Endothelial cell of umbilical vein (primary cell): Measurements from ENCODE around the gene SMIM11. TPM values are rescaled to one million over a fixed set of nuclear protein-coding genes. Genes with fewer than 3 reads are reported as not detected.

Source experiments
- BruUV-seq: library from RNA; stranded (reverse); fragments of 400-500 nt; replicated peaks from 2 replicates; lab custom pipeline; 2021; lab: Mats Ljungman, UMichigan
- CTCF ChIA-PET: fragments of 300-600, 350-600 bp; sonication (Branson Sonifier 250); formaldehyde crosslinking; loops from one replicate; lab custom pipeline; 2021; ENCODE audit warnings: antibody characterized with exemption, inconsistent platforms; lab: Charles Lee
- POLR2A ChIA-PET: fragments of 300-600, 350-600 bp; sonication (Branson Sonifier 250); formaldehyde crosslinking; loops from one replicate; lab custom pipeline; 2021; ENCODE audit warnings: antibody characterized with exemption, inconsistent platforms; lab: Charles Lee
- DNase-seq: peaks from one replicate; pipeline ENCODE4 v3.0.0-alpha.2; 2011; ENCODE audit warnings: low read depth, low spot score
- FAIRE-seq: peaks from 2 replicates; lab custom pipeline; 2011; peaks lifted over from hg19 to GRCh38; lab: Jason Lieb, UNC
- H2AFZ ChIP-seq: 2 replicates; pipeline ENCODE4 v1.6.0; 2012; ENCODE audit warnings: low read depth, low read length, control low read depth, inconsistent platforms
- H3K27ac ChIP-seq: 2 replicates; pipeline ENCODE4 v1.5.1; 2011; ENCODE audit warnings: low read depth, mild to moderate bottlenecking, control low read depth, low read length, moderate library complexity; ENCODE audit not compliant: insufficient read depth
- H3K27me3 ChIP-seq, 2 experiments: 2 replicates each; pipeline versions ENCODE4 v1.6.0 to v1.6.1; 2011; ENCODE audit warnings: low read length in 2 of 2, mixed read lengths in 1 of 2; ENCODE audit not compliant: control insufficient read depth in 2 of 2, insufficient read depth in 2 of 2
- H3K36me3 ChIP-seq, 2 experiments: 2 replicates in 1 of 2; 3 replicates in 1 of 2; pipeline ENCODE4 v1.5.1; 2011; ENCODE audit warnings: low read length in 2 of 2, mild to moderate bottlenecking in 1 of 2, moderate library complexity in 1 of 2; ENCODE audit not compliant: control insufficient read depth in 2 of 2, insufficient read depth in 2 of 2; ENCODE audit errors: extremely low read depth in 1 of 2
- H3K4me1 ChIP-seq: 3 replicates; pipeline ENCODE4 v1.5.1; 2011; ENCODE audit warnings: mild to moderate bottlenecking, low read length; ENCODE audit not compliant: control insufficient read depth, insufficient read depth; ENCODE audit errors: extremely low read depth
- H3K4me2 ChIP-seq: 2 replicates; pipeline ENCODE4 v1.6.1; 2011; ENCODE audit warnings: low read length, control low read depth, mixed read lengths; ENCODE audit not compliant: insufficient read depth
- H3K4me3 ChIP-seq, 3 experiments: fragments of 200-600 bp in 1 of 3; sonication (generic), shearing (Covaris generic) in 1 of 3; replicated peaks in 1 of 3; 2 replicates each; pipeline ENCODE4 v1.5.1; 2011 to 2016; ENCODE audit warnings: control low read depth in 3 of 3, low read length in 3 of 3, mild to moderate bottlenecking in 2 of 3, inconsistent platforms in 1 of 3, low read depth in 1 of 3, moderate library complexity in 1 of 3; ENCODE audit not compliant: insufficient read depth in 1 of 3
- H3K79me2 ChIP-seq: 2 replicates; pipeline ENCODE4 v1.6.0; 2012; ENCODE audit warnings: low read length, inconsistent platforms; ENCODE audit not compliant: control insufficient read depth, insufficient read depth
- H3K9ac ChIP-seq: replicated peaks from 2 replicates; pipeline ENCODE3; 2011; ENCODE audit warnings: low read length, control low read depth; ENCODE audit not compliant: insufficient read depth; ENCODE audit errors: extremely low read depth
- H3K9me1 ChIP-seq: replicated peaks from 3 replicates; pipeline ENCODE4 v1.6.0; 2011; ENCODE audit warnings: mild to moderate bottlenecking, low read length; ENCODE audit not compliant: control insufficient read depth, insufficient read depth; ENCODE audit errors: extremely low read depth
- H3K9me3 ChIP-seq: replicated peaks from 2 replicates; pipeline ENCODE4 v1.5.1; 2012; ENCODE audit warnings: low read length, inconsistent platforms; ENCODE audit not compliant: control insufficient read depth, insufficient read depth
- H4K20me1 ChIP-seq: replicated peaks from 2 replicates; pipeline ENCODE3; 2011; ENCODE audit warnings: mild to moderate bottlenecking, low read length; ENCODE audit not compliant: control insufficient read depth, insufficient read depth; ENCODE audit errors: extremely low read depth
- CTCF ChIP-seq, 2 donors: IDR thresholded peaks; 1 replicate in 1 of 2; 2 replicates in 1 of 2; pipeline ENCODE4 v1.5.1; 2011; ENCODE audit warnings: low read length in 2 of 2, mild to moderate bottlenecking in 2 of 2, moderate library complexity in 2 of 2, control low read depth in 1 of 2, inconsistent platforms in 1 of 2, low read depth in 1 of 2; ENCODE audit not compliant: insufficient read depth in 1 of 2; ENCODE audit errors: extremely low read depth in 1 of 2
- EZH2 ChIP-seq: IDR thresholded peaks from 2 replicates; pipeline ENCODE4 v1.6.1; 2012; ENCODE audit warnings: borderline replicate concordance, low read depth, mild to moderate bottlenecking, moderate library complexity, low read length, inconsistent platforms; ENCODE audit not compliant: severe bottlenecking
- FOS ChIP-seq: IDR thresholded peaks from 2 replicates; pipeline ENCODE4 v1.6.1; 2011; ENCODE audit warnings: mild to moderate bottlenecking, low read length, moderate library complexity, borderline replicate concordance; ENCODE audit not compliant: insufficient read depth
- GATA2 ChIP-seq: IDR thresholded peaks from 2 replicates; pipeline ENCODE4 v1.7.0; 2011; ENCODE audit warnings: low read depth, mild to moderate bottlenecking, moderate library complexity, mixed read lengths, low read length; ENCODE audit not compliant: insufficient read length, insufficient read depth
- JUN ChIP-seq: IDR thresholded peaks from 2 replicates; pipeline ENCODE4 v1.6.1; 2011; ENCODE audit warnings: borderline replicate concordance, low read depth; ENCODE audit not compliant: insufficient read length, insufficient read depth
- MAX ChIP-seq: IDR thresholded peaks from 2 replicates; pipeline ENCODE4 v1.6.1; 2011; ENCODE audit not compliant: insufficient read depth, insufficient read length
- MYC ChIP-seq: IDR thresholded peaks from one replicate; pipeline ENCODE4 v1.6.1; 2011; ENCODE audit warnings: mild to moderate bottlenecking, low read depth, low read length
- POLR2A ChIP-seq: IDR thresholded peaks from 2 replicates; pipeline ENCODE4 v1.6.1; 2012; ENCODE audit warnings: low read depth, mild to moderate bottlenecking, control low read depth, low read length
- POLR2AphosphoS5 ChIP-seq: IDR thresholded peaks from 2 replicates; pipeline ENCODE4 v1.6.1; 2012; ENCODE audit warnings: low read depth, mild to moderate bottlenecking, control low read depth, low read length, moderate library complexity; ENCODE audit not compliant: insufficient read depth
- dilution Hi-C: fragments of 300-500 bp; cut with MboI; formaldehyde crosslinking; loops from one replicate; pipeline ENCODE4 v1.15.0; 2019; ENCODE audit warnings: low sequenced_read_pairs; ENCODE audit not compliant: extremely low pct_ligation_motif_present
- intact Hi-C: fragments of 100-400 bp; cut with micrococcal nuclease; formaldehyde crosslinking; loops from one replicate; pipeline ENCODE4 v1.10.0; 2022
- polyA plus RNA-seq, 4 experiments: library from polyadenylated mRNA; depleted of rRNA in 3 of 4; stranded (reverse) in 3 of 4; unstranded in 1 of 4; fragments of >200 nt; gene quantifications; 2 replicates each; pipeline versions ENCODE4 v1.2.1 to v1.2.3, GENCODE V29; 2011 to 2012; ENCODE audit warnings: missing spikeins in 1 of 4
- total RNA-seq: library from RNA; stranded (reverse); gene quantifications from 2 replicates; pipeline ENCODE4 v1.2.3, GENCODE V29; 2021

SMIM11 gene
- total and polyA plus RNA-seq, 2 donors (not counting 3 experiments of a cell fraction or from before 2014, with no cell fraction given): 1.4 to 1.5 TPM

GRCh38 chr21:34358866-34359265, 16.4 kb upstream of the SMIM11 start:
- no TSS peak for BruUV-seq
- POLR2A ChIA-PET: no interaction called here
- CTCF ChIA-PET: interaction anchor here (1.0 to 22.9 kb wide), 5 partner anchors 8 to 437 kb away, joined by 3 to 867 read pairs (median 10); no protein-coding TSS in a partner anchor
- Histone ChIP-seq H3K9me1 (no peaks in the 10 kb centered on the region), H3K27ac (no peak overlapping the region), H3K36me3 (no peaks in the 10 kb centered on the region), H2AFZ (no peak overlapping the region), H3K9me3 (no peaks in the 10 kb centered on the region), H3K4me3 (no peak overlapping the region), H3K4me2 (no peak overlapping the region), H3K4me1 (no peaks in the 10 kb centered on the region), H4K20me1 (no peaks in the 10 kb centered on the region), H3K9ac (no peak overlapping the region), H3K79me2 (no peaks in the 10 kb centered on the region), H3K27me3 (peaks cover 15 to 29% of the 10 kb centered on the region in 2 experiments)
- FAIRE-seq (no peak), DNase-seq (no peak)
- intact Hi-C loops: no loop called here
- dilution Hi-C loops: no loop called here
- TF ChIP-seq POLR2A (no peak), MAX (no peak), GATA2 (no peak), MYC (no peak), FOS (no peak), POLR2AphosphoS5 (no peak), EZH2 (no peak), CTCF (IDR thresholded peaks at IDR 0.05; ENCODE audit: extremely low read depth in 1 of 2, insufficient read depth in 1 of 2, low read depth in 1 of 2, low read length in 2 of 2) (no peak), JUN (no peak)
